NCI-H2107 treated with DMSO at 0.1 percent for 48 hours (cell line): Measurements from ENCODE around the gene GDA.

ENCODE experiments used
- DNase-seq: peaks from one replicate; lab custom pipeline; 2025; ENCODE audit not compliant: unreplicated experiment; lab: John Stamatoyannopoulos, UW

Gene GDA

GRCh38 chr9:72150127-72150526 lies 887 bp downstream of the GDA start:
- DNase-seq = no peak

DNA sequence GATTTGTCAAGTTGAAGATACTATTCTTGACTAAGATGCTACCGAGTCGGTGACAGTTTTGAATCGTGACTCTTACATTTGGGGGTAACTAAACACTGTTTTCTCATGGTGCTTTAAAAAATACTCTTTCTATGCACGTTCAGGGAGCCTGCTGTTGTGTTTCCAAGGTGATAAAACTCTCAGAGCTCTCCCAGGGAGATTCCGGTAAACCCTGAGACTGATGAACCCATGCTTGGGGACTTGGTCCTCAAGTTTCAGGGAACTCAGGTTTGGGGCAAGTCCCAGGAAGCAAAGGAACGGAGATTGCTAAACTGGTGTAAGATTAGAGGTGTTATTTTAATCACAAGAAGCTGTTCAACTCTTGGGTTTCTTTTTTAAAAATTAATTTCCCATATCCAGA lies 1.4 kb downstream of the GDA start:
- DNase-seq = no peak

DNA sequence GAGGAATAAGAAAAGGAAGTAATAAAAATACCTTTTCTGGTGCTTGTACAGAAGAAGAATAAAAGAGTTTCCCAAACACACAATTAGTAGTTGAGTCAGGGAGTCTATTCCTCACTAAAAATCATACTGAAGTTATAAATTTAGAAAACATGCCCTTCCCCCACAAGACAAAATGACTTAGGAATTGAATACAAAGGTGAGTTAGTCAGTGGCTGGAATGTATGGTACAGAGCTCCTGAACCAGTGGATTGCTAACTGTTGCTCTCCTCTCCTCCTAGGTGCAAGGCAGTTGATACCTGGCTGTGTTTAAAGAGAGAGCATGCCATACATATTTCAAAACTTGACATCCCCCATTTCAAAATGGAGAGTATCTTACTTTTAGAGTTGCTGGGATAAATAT lies 1.9 kb downstream of the GDA start:
- DNase-seq = no peak

DNA sequence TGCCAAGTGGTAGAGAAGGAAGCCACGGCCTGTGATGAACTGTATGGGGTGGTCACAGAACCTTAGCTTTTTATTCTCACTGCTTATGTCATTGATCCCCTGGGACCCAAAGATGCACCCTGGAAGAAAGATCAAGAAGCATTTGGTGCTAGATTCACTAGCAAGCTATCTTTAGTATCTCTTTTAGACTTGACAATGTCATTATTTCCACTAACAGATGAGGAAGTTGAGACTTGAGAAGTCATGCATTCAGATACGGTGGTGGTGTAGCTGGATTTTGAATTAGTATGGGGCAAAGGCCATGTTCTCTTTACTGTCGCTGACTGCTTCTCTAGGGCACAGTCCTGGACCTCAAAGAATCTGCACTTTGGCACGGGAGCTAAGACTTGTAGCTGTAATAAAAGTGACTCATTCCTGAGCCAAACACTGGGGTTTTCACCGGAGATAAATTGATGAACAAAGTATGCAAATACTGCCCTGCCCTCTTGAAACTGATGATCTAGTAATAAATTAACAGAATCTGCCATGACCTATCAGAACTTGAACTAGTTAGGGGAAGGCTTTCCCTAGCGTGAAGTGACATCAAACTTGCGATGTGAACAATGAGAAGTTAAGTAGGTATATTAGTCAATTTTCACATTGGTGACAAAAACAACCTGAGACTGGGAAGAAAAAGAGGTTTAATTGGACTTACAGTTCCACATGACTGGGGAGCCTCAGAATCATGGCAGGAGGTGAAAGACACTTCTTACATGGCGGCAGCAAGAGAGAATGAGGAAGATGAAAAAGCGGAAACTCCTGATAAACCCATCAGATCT lies 5.4 kb downstream of the GDA start:
- no peak for DNase-seq

DNA sequence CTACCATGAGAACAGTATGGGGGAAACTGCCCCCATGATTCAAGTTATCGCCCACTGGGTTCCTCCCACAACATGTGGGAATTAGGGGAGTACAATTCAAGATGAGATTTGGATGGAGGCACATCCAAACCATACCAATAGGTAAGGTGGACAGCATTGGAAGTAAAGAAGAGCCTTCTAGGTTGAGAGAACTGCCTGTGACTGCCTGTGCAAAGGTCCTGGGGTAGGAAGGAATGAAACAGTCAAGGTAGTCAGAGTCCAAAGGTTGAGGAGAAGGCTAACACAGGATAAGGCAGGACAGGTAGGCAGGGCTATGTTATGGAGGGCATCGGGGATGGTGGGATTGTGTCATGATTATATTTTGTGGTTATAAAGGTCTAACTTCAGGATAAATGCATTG lies 6.1 kb downstream of the GDA start:
- DNase-seq = no peak

DNA sequence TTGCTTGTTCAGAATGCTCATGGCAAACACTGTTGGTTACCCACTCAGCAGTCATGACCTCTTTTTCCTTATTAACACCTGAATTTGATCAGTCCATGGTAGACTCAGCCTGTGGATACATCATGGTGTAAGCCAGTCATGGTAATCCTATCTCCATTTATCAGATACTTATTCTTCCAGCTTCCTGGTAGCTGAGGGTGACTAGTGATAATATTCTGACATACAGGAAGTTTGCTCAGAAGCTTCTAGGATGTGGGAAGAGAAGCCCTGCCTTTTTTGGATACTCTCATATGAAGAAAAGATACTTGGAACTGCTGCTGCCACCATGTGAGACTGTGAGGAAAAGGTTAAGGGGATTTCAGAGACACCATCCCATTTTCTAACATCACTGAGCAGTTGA lies 7.3 kb downstream of the GDA start:
- DNase-seq = no peak

DNA sequence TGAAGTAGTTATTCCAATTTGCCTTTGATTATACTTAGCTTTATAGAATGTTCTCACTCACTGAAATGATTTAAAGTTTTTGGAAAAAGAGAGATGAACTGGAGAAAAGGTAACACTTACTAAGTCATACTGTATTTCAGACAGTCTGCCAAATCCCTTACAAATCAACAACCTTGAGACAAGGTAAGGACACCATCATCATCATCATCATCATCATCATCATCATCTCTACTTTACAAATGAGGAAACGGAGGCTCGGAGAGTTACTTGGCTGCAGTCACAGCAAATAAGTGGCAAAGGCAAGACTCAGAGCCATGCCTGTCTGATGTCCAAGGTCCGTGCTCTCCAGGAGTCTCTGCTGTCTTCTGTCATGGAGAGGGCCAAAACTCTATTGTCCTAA lies 9.4 kb downstream of the GDA start:
- no peak for DNase-seq

- no peak for DNase-seq
These were observed 11.3 kb downstream of the GDA start for GRCh38 chr9:72160446-72161123.

GRCh38 chr9:72165326-72165725 lies 16.1 kb downstream of the GDA start:
- no peak for DNase-seq

DNA sequence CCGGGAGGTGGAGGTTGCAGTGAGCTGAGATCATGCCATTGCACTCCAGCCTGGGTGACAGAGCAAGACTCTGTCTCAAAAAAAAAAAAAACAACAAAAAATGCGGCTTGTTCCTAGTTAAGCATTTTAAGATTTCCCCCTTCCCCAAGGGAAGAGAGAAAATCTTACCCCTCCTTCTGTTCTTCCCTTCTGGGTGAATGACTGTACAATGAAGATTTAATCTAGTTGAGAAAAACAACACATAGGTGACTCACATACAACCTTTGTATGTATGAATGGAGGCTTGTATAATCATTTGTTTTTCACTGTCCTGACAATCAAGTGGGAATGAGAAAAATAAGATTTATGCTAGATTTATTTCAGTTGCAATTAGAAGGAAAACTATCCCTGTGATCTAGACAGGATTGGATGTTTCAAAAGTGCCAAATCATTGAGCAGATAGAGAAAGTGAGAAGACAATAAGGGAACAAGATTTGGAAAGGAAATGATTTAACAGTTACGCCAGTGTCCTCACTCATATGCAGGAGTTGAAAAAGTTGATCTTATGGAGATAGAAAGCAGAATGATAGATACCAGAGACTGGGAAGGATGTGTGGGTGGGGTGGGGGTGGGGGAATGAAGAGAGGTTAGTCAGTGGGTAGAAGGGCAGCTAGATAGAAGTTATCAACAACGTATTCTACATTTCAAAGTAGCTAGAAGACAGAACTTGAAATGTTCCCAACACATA lies 16.7 kb downstream of the GDA start:
- no peak for DNase-seq

DNA sequence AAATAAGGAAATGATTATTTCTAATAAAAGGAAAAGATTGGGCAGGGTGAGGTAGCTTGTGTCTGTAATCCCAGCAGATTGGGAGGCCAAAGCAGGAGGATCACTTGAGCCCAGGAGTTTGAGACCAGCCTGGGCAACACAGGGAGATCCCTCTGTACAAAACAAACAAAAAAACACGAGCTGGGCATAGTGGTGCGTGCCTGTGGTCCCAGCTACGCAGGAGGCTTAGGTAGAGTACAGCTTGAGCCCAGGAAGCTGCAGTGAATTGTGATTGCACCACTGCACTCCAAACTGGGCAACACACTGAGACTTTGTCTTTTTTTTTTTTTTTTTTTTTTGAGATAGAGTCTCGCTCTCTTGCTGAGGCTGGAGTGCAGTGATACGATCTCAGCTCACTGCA lies 18.8 kb downstream of the GDA start:
- no peak for DNase-seq

GRCh38 chr9:72169178-72169577 lies 19.9 kb downstream of the GDA start:
- no peak for DNase-seq

- no peak for DNase-seq
These were observed 23.8 kb downstream of the GDA start for GRCh38 chr9:72173080-72173479.

- no peak for DNase-seq
These were observed 36.3 kb downstream of the GDA start for GRCh38 chr9:72185561-72185960.

DNA sequence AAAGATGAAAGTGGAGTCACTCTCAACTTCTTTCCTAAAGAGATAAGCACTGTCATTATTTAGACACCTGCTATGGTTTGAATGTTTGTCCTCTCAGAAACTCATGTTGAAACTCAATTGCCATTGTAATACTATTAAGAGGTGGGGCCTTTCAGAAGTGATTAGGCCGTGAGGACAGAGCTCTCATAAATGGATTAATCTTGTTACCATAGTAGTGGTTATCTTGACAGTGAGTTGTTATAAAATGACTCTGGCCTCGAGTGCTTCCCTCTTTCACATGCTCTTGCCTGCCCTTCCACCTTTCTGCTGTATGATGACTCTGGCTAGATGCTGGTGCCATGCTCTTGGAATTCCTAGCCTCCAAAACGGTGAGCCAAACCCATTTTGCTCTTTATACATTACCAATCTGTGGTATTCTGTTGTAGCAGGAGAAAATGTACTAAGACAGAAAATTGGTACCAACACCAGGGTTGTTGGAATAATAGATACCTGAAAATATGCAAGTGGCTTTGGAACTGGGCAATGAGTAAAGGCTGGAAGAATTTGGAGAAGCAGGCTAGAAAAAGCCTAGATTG lies 38.0 kb downstream of the GDA start:
- no peak for DNase-seq

GRCh38 chr9:72188232-72188631 lies 39.0 kb downstream of the GDA start:
- DNase-seq = no peak

- DNase-seq = no peak
These were observed 44.2 kb downstream of the GDA start for GRCh38 chr9:72193478-72193881.

GRCh38 chr9:72199238-72199637 lies 50.0 kb downstream of the GDA start:
- no peak for DNase-seq

DNA sequence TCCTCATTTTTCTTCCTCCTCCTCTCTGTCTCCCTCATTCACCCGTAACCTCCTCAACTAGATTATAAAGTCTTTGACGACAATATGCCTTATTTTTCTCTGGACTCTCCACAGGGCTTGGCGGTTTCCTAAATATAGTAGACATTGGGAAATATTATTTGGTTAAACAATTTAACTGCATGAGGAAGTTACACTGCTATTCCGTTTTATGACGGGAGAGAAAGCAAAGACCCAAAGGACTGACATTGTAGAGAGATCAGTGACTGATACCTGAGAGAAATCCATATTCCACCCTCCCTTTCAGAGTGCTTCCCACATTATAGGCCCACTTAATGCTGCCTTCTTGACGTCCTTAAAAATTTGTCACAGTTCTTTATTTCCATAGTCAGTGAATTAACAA lies 51.2 kb downstream of the GDA start:
- no peak for DNase-seq

DNA sequence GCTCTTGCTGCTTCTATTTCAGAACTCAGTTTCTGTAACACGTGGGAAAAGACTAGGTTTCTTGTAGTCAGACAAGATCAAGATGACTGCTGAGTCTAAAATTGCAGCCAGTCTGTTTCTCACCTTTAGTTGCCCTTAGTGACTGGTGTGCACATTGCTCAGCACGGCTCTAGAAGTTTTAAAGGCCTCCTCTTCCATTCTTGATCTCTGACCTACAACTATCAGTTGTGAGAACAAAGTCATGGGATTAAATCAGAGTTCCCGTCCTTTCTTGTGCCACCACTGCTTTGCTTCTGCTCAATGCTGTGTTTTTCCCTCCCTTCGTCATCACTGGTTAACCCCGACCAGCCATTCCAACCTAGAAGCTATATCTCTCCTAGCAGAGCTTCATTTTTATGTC lies 52.8 kb downstream of the GDA start:
- DNase-seq = no peak

- no peak for DNase-seq
These were observed 54.1 kb downstream of the GDA start for GRCh38 chr9:72203205-72203803.
